Thyroid gland (tissue), 4 donors: ENCODE results near the gene SGPP2. TPM values are rescaled to one million over a fixed set of nuclear protein-coding genes. Genes with fewer than 3 reads are reported as not detected.

Experiments
- DNase-seq, 2 donors: peaks; one replicate each; pipeline ENCODE4 v3.0.0-alpha.2; 2019
- H3K27ac ChIP-seq, 3 donors: fragments of 200-600 bp; sonication (generic); 1 replicate in 2 of 3; 2 replicates in 1 of 3; pipeline ENCODE4 v1.5.1; 2016 to 2019; ENCODE audit warnings: mild to moderate bottlenecking in 1 of 3, moderate library complexity in 1 of 3
- H3K27me3 ChIP-seq: fragments of 200-600 bp; sonication (generic); one replicate; pipeline ENCODE4 v1.5.1; 2019
- H3K36me3 ChIP-seq, 2 donors: fragments of 200-600 bp; sonication (generic); one replicate each; pipeline ENCODE4 v1.5.1; 2016 to 2019
- H3K4me1 ChIP-seq, 2 donors: fragments of 200-600 bp; sonication (generic); one replicate each; pipeline ENCODE4 v1.5.1; 2017 to 2019
- H3K4me3 ChIP-seq, 3 donors: fragments of 200-600 bp; sonication (generic); replicated peaks in 1 of 3; 1 replicate in 2 of 3; 2 replicates in 1 of 3; pipeline ENCODE4 v1.5.1; 2016; ENCODE audit warnings: mild to moderate bottlenecking in 1 of 3
- H3K9me3 ChIP-seq: fragments of 200-600 bp; sonication (generic); one replicate; pipeline ENCODE4 v1.5.1; 2017
- CTCF ChIP-seq, 6 experiments: fragments of 200-600 bp in 3 of 6; fragments of 450-650 bp in 3 of 6; sonication (generic) in 3 of 6; IDR thresholded peaks; one replicate each; pipeline ENCODE4 v1.5.1; 2016 to 2019; ENCODE audit warnings: antibody characterized with exemption in 6 of 6, mild to moderate bottlenecking in 2 of 6, inconsistent platforms in 1 of 6, moderate library complexity in 1 of 6
- POLR2A ChIP-seq, 2 donors: fragments of 450-650 bp; IDR thresholded peaks; one replicate each; pipeline ENCODE4 v1.6.1; 2017; ENCODE audit warnings: antibody characterized with exemption in 2 of 2, mild to moderate bottlenecking in 2 of 2, moderate library complexity in 1 of 2
- WGBS, 2 donors: methylation state at CpG; one replicate each; pipeline ENCODE4 v1.1.5; 2017; 5-methylcytosine and 5-hydroxymethylcytosine counted together
- intact Hi-C: fragments of 100-400 bp; cut with DNase I; formaldehyde crosslinking; loops from one replicate; pipeline ENCODE4 v1.15.1; 2023
- total RNA-seq, 4 donors: library from RNA; depleted of rRNA; stranded (reverse); fragments of >200 nt; gene quantifications; one replicate each; pipeline ENCODE4 v1.2.3, GENCODE V29; 2016

SGPP2 gene
- total RNA-seq, 4 donors from 2014 or later: 33.7 to 53.7 (median 46.6) TPM

- intact Hi-C loops: no loop called here
- Histone ChIP-seq H3K27me3 (no peaks in the 10 kb centered on the region), H3K36me3 (no peaks in the 10 kb centered on the region), H3K4me1 (no peaks in the 10 kb centered on the region), H3K9me3 (no peaks in the 10 kb centered on the region), H3K27ac (no peak overlapping the region), H3K4me3 (no peak overlapping the region)
- TF ChIP-seq CTCF (IDR thresholded peaks at IDR 0.05) (no peak), POLR2A (IDR thresholded peaks at IDR 0.05) (no peak)
- no peak for DNase-seq
- WGBS, 2 donors: 79 to 90% methylated on average over 8 of the region's 8 CpGs
These were observed 79.8 kb downstream of the SGPP2 start for GRCh38 chr2:222504191-222504590.

DNA sequence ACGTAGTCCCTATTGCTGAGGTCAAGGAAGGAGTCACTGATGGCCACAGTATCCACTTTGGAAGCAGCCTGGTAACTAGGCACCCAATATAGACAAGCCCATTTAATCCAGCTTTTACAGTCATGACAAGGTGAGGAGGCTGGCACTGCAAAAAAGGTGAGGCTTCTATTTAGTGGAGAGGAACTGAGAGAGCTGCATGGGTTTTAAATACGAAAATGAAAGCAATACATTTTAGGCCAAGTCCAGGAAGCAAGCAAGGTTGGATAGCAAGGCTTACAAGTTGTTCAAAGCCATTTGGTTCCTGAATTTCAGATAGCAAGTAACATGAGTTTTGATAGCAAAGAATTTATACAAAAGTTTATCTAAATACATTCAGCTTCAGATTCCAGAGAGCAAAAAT lies 80.4 kb downstream of the SGPP2 start:
- H3K4me3 ChIP-seq: no peak overlapping the region
- no peak for DNase-seq
- no peaks in the 10 kb centered on the region for H3K27me3 ChIP-seq
- TF ChIP-seq CTCF (IDR thresholded peaks at IDR 0.05) (no peak), POLR2A (IDR thresholded peaks at IDR 0.05) (no peak)
- 90 to 92% methylated on average over 2 of the region's 2 CpGs for WGBS, 2 donors
- intact Hi-C loops: no loop called here
- H3K9me3 ChIP-seq: no peaks in the 10 kb centered on the region
- no peaks in the 10 kb centered on the region for H3K4me1 ChIP-seq
- H3K27ac ChIP-seq: no peak overlapping the region
- H3K36me3 ChIP-seq: no peaks in the 10 kb centered on the region

DNA sequence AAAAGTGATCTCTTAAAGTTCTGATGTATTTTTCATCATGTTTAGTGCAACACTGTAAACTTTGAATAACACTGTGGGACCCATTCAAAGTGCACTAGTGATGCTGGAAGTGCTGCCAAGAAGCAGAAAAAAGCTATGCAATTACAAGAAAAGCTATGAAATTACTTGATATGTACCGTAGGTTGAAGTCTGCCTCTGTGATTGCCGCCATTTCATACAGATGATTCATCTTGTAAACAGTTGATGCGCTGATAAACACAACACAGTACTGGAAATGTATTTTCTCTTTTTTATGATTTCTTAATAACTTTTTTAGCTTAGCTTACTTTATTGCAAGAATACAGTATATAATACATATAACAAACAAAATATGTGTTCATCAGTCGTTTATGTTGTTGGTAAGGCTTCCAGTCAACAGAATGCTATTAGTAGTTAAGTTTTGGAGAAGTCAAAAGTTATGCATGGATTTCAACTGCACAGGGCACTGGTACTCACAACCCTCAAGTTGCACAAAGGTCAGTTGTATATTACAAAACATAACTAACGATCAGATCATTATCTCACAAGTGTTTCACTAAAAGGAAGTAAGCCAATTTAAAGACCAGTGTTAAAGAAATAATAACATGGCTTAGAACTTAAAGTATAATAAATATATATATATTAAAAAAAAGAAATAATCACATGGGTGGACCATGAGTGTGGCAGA lies 82.0 kb downstream of the SGPP2 start:
- DNase-seq: no peak
- Histone ChIP-seq H3K27me3 (no peaks in the 10 kb centered on the region), H3K36me3 (no peaks in the 10 kb centered on the region), H3K4me1 (no peaks in the 10 kb centered on the region), H3K9me3 (no peaks in the 10 kb centered on the region), H3K4me3 (no peak overlapping the region), H3K27ac (no peak overlapping the region)
- intact Hi-C loops: no loop called here
- WGBS, 2 donors: 86 to 91% methylated on average over 5 of the region's 5 CpGs
- TF ChIP-seq POLR2A (IDR thresholded peaks at IDR 0.05): no peak
- no peak for TF ChIP-seq CTCF (IDR thresholded peaks at IDR 0.05)

DNA sequence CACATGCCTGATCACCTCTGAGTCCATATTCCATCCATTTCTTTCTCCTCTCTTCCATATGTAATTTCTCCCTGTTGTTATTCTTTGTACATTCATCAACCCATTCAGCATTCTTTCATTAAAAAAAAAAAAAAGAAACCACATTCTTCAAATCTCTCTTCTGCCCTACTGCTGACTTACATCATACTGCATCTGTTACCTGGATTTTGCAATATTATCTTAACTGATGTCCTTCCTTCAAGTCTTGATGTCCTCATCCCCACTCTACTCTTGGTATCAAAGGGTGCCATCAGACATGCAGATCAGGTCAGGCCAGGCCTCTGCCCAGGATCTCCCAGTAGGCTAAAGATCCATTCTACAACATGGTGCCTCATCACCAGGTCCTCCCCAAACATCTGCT lies 90.6 kb downstream of the SGPP2 start:
- H3K4me3 ChIP-seq: no peak overlapping the region
- no peak for TF ChIP-seq POLR2A (IDR thresholded peaks at IDR 0.05)
- no peak for TF ChIP-seq CTCF (IDR thresholded peaks at IDR 0.05)
- H3K27me3 ChIP-seq: no peaks in the 10 kb centered on the region
- H3K27ac ChIP-seq: no peak overlapping the region
- intact Hi-C loops: no loop called here
- no peaks in the 10 kb centered on the region for H3K9me3 ChIP-seq
- no peak for DNase-seq
- H3K4me1 ChIP-seq: peaks cover 14 to 26% of the 10 kb centered on the region in 2 donors
- no peaks in the 10 kb centered on the region for H3K36me3 ChIP-seq

- H3K9me3 ChIP-seq: no peaks in the 10 kb centered on the region
- H3K36me3 ChIP-seq: no peaks in the 10 kb centered on the region
- WGBS, 2 donors: 16% methylated on average over 8 of the region's 8 CpGs
- no peaks in the 10 kb centered on the region for H3K27me3 ChIP-seq
- TF ChIP-seq POLR2A (IDR thresholded peaks at IDR 0.05) (no peak), CTCF (IDR thresholded peaks at IDR 0.05) (no peak)
- H3K4me1 ChIP-seq: peaks cover 14 to 26% of the 10 kb centered on the region in 2 donors
- DNase-seq: peak; percentile 69 to 73
- H3K4me3 ChIP-seq: no peak overlapping the region
- peak overlapping the region; percentile 33 to 64 (median 51) for H3K27ac ChIP-seq
- intact Hi-C loops: no loop called here
These were observed 94.4 kb downstream of the SGPP2 start for GRCh38 chr2:222518570-222519381.
